A549 (cell line): ENCODE data around the gene PARD3B. TPM values are rescaled to one million over a fixed set of nuclear protein-coding genes. Genes with fewer than 3 reads are reported as not detected.

ENCODE experiments used
- ATAC-seq, 2 experiments: fragments of 200-7000 bp in 1 of 2; fragments of >200 bp in 1 of 2; cut with Nextera tagmentation in 1 of 2; cut with Tn5 transposase in 1 of 2; 3 replicates each; pipeline versions ENCODE4 v1.8.0 to v1.9.1; 2018 to 2020; ENCODE audit warnings: mild to moderate bottlenecking in 1 of 2, moderate library complexity in 1 of 2
- CTCF ChIA-PET: fragments of 300-600 bp; sonication (Branson Sonifier 250); formaldehyde crosslinking; extraction: SDS; loops from one replicate; lab custom pipeline; 2021; ENCODE audit warnings: antibody characterized with exemption, inconsistent platforms; lab: Yijun Ruan, JAX
- POLR2A ChIA-PET: fragments of 350-600 bp; formaldehyde crosslinking; extraction: SDS; loops from one replicate; lab custom pipeline; 2021; ENCODE audit warnings: antibody characterized with exemption, inconsistent platforms; lab: Yijun Ruan, JAX
- DNase-seq, 2 experiments: peaks; one replicate each; pipeline versions ENCODE4 v3.0.0 to v3.0.0-alpha.2; 2011 to 2016; ENCODE audit warnings: low read depth in 1 of 2, low spot score in 1 of 2
- FAIRE-seq: peaks from 2 replicates; lab custom pipeline; 2011; peaks lifted over from hg19 to GRCh38; lab: Jason Lieb, UNC
- H3K27ac ChIP-seq, 2 experiments: fragments of >200 bp; sonication (Bioruptor Twin); formaldehyde crosslinking; 3 replicates each; pipeline ENCODE4 v1.5.1; 2016 to 2017
- H3K4me1 ChIP-seq: fragments of >200 bp; sonication (Bioruptor Twin); formaldehyde crosslinking; 3 replicates; pipeline ENCODE4 v1.6.1; 2016
- H3K4me2 ChIP-seq: fragments of >200 bp; sonication (Bioruptor Twin); formaldehyde crosslinking; 3 replicates; pipeline ENCODE4 v1.6.1; 2016
- H3K4me3 ChIP-seq: fragments of >200 bp; sonication (Bioruptor Twin); formaldehyde crosslinking; 3 replicates; pipeline ENCODE4 v1.5.1; 2016
- H3K9me3 ChIP-seq: fragments of >200 bp; sonication (Bioruptor Twin); formaldehyde crosslinking; 3 replicates; pipeline ENCODE4 v1.6.1; 2016
- CBX2 ChIP-seq: fragments of 200-600 bp; sonication (generic); IDR thresholded peaks from 2 replicates; pipeline ENCODE4 v1.6.1; 2016; ENCODE audit warnings: low read depth, mild to moderate bottlenecking, borderline replicate concordance
- CEBPB ChIP-seq, 2 experiments: fragments of >200 bp in 1 of 2; sonication (Bioruptor Twin) in 1 of 2; formaldehyde crosslinking in 1 of 2; IDR thresholded peaks; 2 replicates each; pipeline ENCODE4 v1.6.1; 2012 to 2016
- EHF ChIP-seq: fragments of 250-450 bp; sonication (Bioruptor Pico); IDR thresholded peaks from 2 replicates; pipeline ENCODE4 v1.5.0; 2020; ENCODE audit warnings: mild to moderate bottlenecking
- EHMT2 ChIP-seq: fragments of 200-600 bp; sonication (generic); IDR thresholded peaks from 2 replicates; pipeline ENCODE4 v1.6.1; 2016; ENCODE audit warnings: antibody characterized with exemption, low read depth, mild to moderate bottlenecking, moderate library complexity
- EP300 ChIP-seq, 2 experiments: fragments of >200 bp; sonication (Bioruptor Twin); formaldehyde crosslinking; IDR thresholded peaks; 2 replicates in 1 of 2; 3 replicates in 1 of 2; pipeline ENCODE4 v1.6.1; 2016 to 2017
- ESRRA ChIP-seq: fragments of 150-350 bp; IDR thresholded peaks from 2 replicates; pipeline ENCODE4 v1.6.1; 2014; ENCODE audit warnings: mild to moderate bottlenecking, low read length, borderline replicate concordance
- FOSB ChIP-seq: fragments of 250-450 bp; sonication (Bioruptor Pico); IDR thresholded peaks from 2 replicates; pipeline ENCODE4 v1.5.0; 2020; ENCODE audit warnings: mild to moderate bottlenecking, moderate library complexity
- FOSL2 ChIP-seq, 2 experiments: fragments of 450-650 bp in 1 of 2; fragments of >200 bp in 1 of 2; sonication (Bioruptor Twin) in 1 of 2; formaldehyde crosslinking; IDR thresholded peaks; 2 replicates each; pipeline versions ENCODE4 v1.5.0 to v1.6.1; 2016 to 2020; ENCODE audit warnings: mild to moderate bottlenecking in 1 of 2, moderate library complexity in 1 of 2
- GATA3 ChIP-seq: IDR thresholded peaks from 2 replicates; pipeline ENCODE4 v1.6.1; 2012; ENCODE audit warnings: borderline replicate concordance
- HDAC2 ChIP-seq: fragments of 200-600 bp; sonication (generic); IDR thresholded peaks from 2 replicates; pipeline ENCODE4 v1.6.1; 2016
- HOXA7 ChIP-seq: fragments of 250-450 bp; sonication (Bioruptor Pico); IDR thresholded peaks from 2 replicates; pipeline ENCODE4 v1.5.0; 2020; ENCODE audit warnings: mild to moderate bottlenecking, moderate library complexity
- HOXB13 ChIP-seq: fragments of 250-450 bp; sonication (Bioruptor Pico); IDR thresholded peaks from 2 replicates; pipeline ENCODE4 v1.5.0; 2020; ENCODE audit warnings: low read depth, mild to moderate bottlenecking, moderate library complexity
- JUN ChIP-seq, 2 experiments: fragments of >200 bp; sonication (Bioruptor Twin); formaldehyde crosslinking; IDR thresholded peaks; 2 replicates in 1 of 2; 3 replicates in 1 of 2; pipeline ENCODE4 v1.6.1; 2016 to 2017
- JUNB ChIP-seq: fragments of >200 bp; sonication (Bioruptor Twin); formaldehyde crosslinking; IDR thresholded peaks from 2 replicates; pipeline ENCODE4 v1.6.1; 2016
- KDM1A ChIP-seq: fragments of 200-600 bp; sonication (generic); IDR thresholded peaks from 2 replicates; pipeline ENCODE4 v1.6.1; 2016; ENCODE audit warnings: low read depth, mild to moderate bottlenecking
- MYC ChIP-seq: IDR thresholded peaks from 2 replicates; pipeline ENCODE4 v1.6.1; 2012; ENCODE audit warnings: mild to moderate bottlenecking, inconsistent platforms, low read length, improper control_type of control experiment, borderline replicate concordance
- NFE2L2 ChIP-seq: fragments of 150-350 bp; conservative IDR thresholded peaks from 2 replicates; pipeline ENCODE4 v1.6.1; 2014; ENCODE audit warnings: low read length
- NR3C1 ChIP-seq: fragments of >200 bp; sonication (Bioruptor Twin); formaldehyde crosslinking; IDR thresholded peaks from 3 replicates; pipeline ENCODE4 v1.6.1; 2017
- POLR2A ChIP-seq: IDR thresholded peaks from 2 replicates; pipeline ENCODE4 v1.6.1; 2012; ENCODE audit warnings: mild to moderate bottlenecking, low read length
- RAD21 ChIP-seq, 2 experiments: fragments of >200 bp in 1 of 2; sonication (Bioruptor Twin) in 1 of 2; formaldehyde crosslinking in 1 of 2; IDR thresholded peaks in 1 of 2; conservative IDR thresholded peaks in 1 of 2; 2 replicates in 1 of 2; 3 replicates in 1 of 2; pipeline ENCODE4 v1.6.1; 2012 to 2018; ENCODE audit warnings: inconsistent platforms in 1 of 2
- RCOR1 ChIP-seq: fragments of 150-350 bp; IDR thresholded peaks from 2 replicates; pipeline ENCODE4 v1.6.1; 2014; ENCODE audit warnings: antibody characterized with exemption, low read length, low read depth
- REST ChIP-seq: fragments of 200-600 bp; sonication (generic); IDR thresholded peaks from 2 replicates; pipeline ENCODE4 v1.6.1; 2016; ENCODE audit warnings: antibody characterized with exemption, mild to moderate bottlenecking, moderate library complexity
- TFCP2L1 ChIP-seq: fragments of 250-450 bp; sonication (Bioruptor Pico); IDR thresholded peaks from 2 replicates; pipeline ENCODE4 v1.5.0; 2021; ENCODE audit warnings: mild to moderate bottlenecking
- ZSCAN20 ChIP-seq: fragments of 250-450 bp; sonication (Bioruptor Pico); IDR thresholded peaks from 2 replicates; pipeline ENCODE4 v1.8.0; 2022; ENCODE audit warnings: mild to moderate bottlenecking, moderate library complexity
- WGBS: methylation state at CpG from one replicate; pipeline ENCODE4 v1.1.6; 2017; ENCODE audit errors: missing lambda C conversion rate; 5-methylcytosine and 5-hydroxymethylcytosine counted together
- polyA plus RNA-seq, 4 experiments: library from polyadenylated mRNA; depleted of rRNA in 3 of 4; stranded (reverse); fragments of >200 nt; fragmentation: RNase III in 1 of 4; extraction: RNeasy Plus Mini Kit Qiagen cat#74134 plus additional on column Dnase treatment in 1 of 4; gene quantifications; 2 replicates in 3 of 4; 3 replicates in 1 of 4; pipeline ENCODE4 v1.2.3, GENCODE V29; 2011 to 2017
- TF ChIP-seq, protein P1 (sequence below): IDR thresholded peaks from 2 replicates; pipeline ENCODE4 v1.6.1; 2012
- TF ChIP-seq, protein P2 (sequence below): fragments of 250-450 bp; sonication (Bioruptor Pico); IDR thresholded peaks from 2 replicates; pipeline ENCODE4 v1.5.0; 2021; ENCODE audit warnings: mild to moderate bottlenecking, moderate library complexity, borderline replicate concordance

The PARD3B gene
- polyA plus RNA-seq, 2 of the 4 experiments (the other 2 are of a cell fraction) = 1.2 to 2.4 TPM

GRCh38 chr2:204914708-204915107 is 369.4 kb downstream of the PARD3B start (continued):
- TF ChIP-seq REST (no peak), HOXA7 (no peak), GATA3 (no peak), EP300 (IDR thresholded peaks at IDR 0.05) (no peak), NFE2L2 (no peak), RCOR1 (no peak), POLR2A (no peak), EHF (CRISPR knock-in tag) (no peak), HDAC2 (no peak), ZSCAN20 (CRISPR knock-in tag) (no peak)

DNA sequence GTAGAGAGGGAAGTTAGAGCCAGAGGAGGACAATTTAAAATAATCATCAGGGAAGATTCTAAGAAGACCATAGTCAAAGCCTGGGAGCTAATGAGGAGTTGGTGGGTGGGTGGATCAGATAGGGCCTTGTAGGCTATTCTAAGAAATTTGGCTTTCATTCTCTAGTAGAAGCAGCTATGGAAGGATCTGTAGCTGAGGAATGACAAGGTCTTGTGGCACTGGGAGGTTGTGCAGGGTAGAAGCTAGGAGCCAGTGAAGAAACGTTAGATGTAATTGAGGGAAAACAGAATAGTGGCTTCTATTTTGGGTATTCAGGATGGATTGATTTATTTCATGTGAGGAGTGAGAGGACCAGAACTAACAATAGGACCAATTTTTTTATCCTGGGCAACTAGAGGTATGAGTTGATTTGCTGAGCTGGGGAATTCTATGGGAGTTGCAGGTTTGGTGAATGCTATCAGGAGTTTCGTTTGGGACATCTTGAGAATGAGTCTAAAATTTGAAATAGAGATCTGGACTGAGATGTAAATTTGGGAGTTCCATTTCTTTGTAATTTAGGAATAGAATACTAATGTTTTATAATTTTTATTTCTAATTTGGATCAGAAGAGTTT is 371.9 kb downstream of the PARD3B start:
- Histone ChIP-seq H3K4me3 (no peak overlapping the region), H3K4me1 (no peaks in the 10 kb centered on the region), H3K27ac (no peak overlapping the region), H3K4me2 (no peak overlapping the region), H3K9me3 (no peaks in the 10 kb centered on the region)
- ChIA-PET CTCF (no interaction called here), POLR2A (no interaction called here)
- TF ChIP-seq KDM1A (no peak), JUNB (no peak), NR3C1 (no peak), CEBPB (IDR thresholded peaks at IDR 0.05) (no peak), FOSL2 (IDR thresholded peaks at IDR 0.05) (no peak), FOSL2 (CRISPR knock-in tag; IDR thresholded peaks at IDR 0.05) (no peak), ESRRA (no peak), REST (no peak), MYC (no peak), HOXB13 (CRISPR knock-in tag) (no peak), EHMT2 (no peak)
- no peak for DNase-seq
- FAIRE-seq = no peak
- 37% methylated on average over 2 of the region's 2 CpGs for WGBS
- no peak for ATAC-seq

DNA sequence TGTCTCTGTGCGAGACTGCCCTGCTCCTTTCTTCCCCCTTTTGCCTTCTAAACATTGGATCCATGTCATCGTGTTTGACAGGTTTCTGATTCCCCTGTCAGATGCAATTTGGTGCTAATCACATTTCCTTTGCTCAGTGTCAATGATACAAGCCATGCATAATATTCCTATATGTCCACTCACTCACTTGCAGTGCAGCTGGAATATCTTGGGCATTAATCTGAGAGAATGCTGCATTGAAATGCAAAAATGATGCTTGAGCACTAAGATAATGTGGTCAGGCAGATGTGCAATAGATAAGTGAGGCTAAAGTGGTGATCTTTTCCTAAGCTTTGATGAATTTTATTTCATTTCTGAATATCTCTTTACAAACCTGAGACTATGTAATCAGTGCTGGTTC is 375.5 kb downstream of the PARD3B start:
- CTCF ChIA-PET = no interaction called here
- POLR2A ChIA-PET = no interaction called here
- H3K27ac ChIP-seq = no peak overlapping the region
- no peak for TF ChIP-seq FOSL2 (IDR thresholded peaks at IDR 0.05)
- no peak for TF ChIP-seq FOSL2 (CRISPR knock-in tag; IDR thresholded peaks at IDR 0.05)
- no peak for TF ChIP-seq FOSB (CRISPR knock-in tag)
- no peak for TF ChIP-seq RAD21 (conservative IDR thresholded peaks at IDR 0.05 in 1 of 2, IDR thresholded peaks at IDR 0.05 in 1 of 2)
- TF ChIP-seq CBX2 = no peak
- no peak for TF ChIP-seq JUN (IDR thresholded peaks at IDR 0.05)
- TF ChIP-seq POLR2A = no peak
- no peak for TF ChIP-seq TFCP2L1 (CRISPR knock-in tag)
- TF ChIP-seq, protein P1, sequence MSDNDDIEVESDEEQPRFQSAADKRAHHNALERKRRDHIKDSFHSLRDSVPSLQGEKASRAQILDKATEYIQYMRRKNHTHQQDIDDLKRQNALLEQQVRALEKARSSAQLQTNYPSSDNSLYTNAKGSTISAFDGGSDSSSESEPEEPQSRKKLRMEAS = no peak
- no peak for TF ChIP-seq EHMT2
- TF ChIP-seq, protein P2, sequence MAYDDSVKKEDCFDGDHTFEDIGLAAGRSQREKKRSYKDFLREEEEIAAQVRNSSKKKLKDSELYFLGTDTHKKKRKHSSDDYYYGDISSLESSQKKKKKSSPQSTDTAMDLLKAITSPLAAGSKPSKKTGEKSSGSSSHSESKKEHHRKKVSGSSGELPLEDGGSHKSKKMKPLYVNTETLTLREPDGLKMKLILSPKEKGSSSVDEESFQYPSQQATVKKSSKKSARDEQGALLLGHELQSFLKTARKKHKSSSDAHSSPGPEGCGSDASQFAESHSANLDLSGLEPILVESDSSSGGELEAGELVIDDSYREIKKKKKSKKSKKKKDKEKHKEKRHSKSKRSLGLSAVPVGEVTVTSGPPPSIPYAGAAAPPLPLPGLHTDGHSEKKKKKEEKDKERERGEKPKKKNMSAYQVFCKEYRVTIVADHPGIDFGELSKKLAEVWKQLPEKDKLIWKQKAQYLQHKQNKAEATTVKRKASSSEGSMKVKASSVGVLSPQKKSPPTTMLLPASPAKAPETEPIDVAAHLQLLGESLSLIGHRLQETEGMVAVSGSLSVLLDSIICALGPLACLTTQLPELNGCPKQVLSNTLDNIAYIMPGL (CRISPR knock-in tag) = no peak

More for the DNA sequence above, 375.5 kb downstream of the PARD3B start:
- 39% methylated on average over 2 of the region's 2 CpGs for WGBS
- FAIRE-seq (no peak), ATAC-seq (no peak), DNase-seq (no peak)
- Histone ChIP-seq H3K4me1 (no peaks in the 10 kb centered on the region), H3K4me2 (no peak overlapping the region), H3K9me3 (no peaks in the 10 kb centered on the region), H3K4me3 (no peak overlapping the region)
